Endometrial microvascular endothelial cells (primary cell): Measurements from ENCODE around the gene LAMTOR4. TPM values are rescaled to one million over a fixed set of nuclear protein-coding genes. Genes with fewer than 3 reads are reported as not detected.
"Not testable (repeated sequence)": the region's sequence is repeated elsewhere in the genome, so short reads cannot be mapped to it uniquely, and the experiment has no call there.

Source experiments
- in situ Hi-C: cut with HindIII; loops from 2 replicates; pipeline ENCODE4 v1.10.0; 2017; ENCODE audit warnings: low sequenced_read_pairs, low pct_unique_long_range_greater_than_20kb; ENCODE audit errors: inconsistent ontology term
- total RNA-seq: library from RNA; depleted of rRNA; stranded (reverse); fragments of >200 nt; gene quantifications from one replicate; pipeline ENCODE4 v1.2.3, GENCODE V29; 2015; ENCODE audit errors: inconsistent ontology term

LAMTOR4 gene
- total RNA-seq, 1 donor from 2014 or later = 170 TPM

DNA sequence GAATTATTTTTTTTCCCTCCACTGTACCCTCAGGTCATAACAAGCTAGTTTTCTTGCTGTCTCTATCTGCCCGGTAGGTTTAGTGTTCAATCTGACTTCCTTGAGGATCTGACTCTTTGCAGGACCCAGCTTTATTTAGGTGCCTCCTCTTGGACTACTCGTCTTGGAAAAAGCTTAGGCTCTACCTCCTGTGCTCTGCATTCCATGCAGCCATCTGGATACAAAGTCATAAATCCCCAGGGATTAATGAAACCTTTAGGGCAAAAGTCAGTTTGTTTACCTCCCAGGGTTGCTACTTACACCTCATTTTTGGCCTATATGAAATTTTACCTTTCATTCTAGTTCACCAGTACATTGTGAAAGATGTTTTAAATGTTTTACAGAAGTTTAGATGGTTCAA is 37.0 kb downstream of the LAMTOR4 start:
- in situ Hi-C loops = no loop called here

DNA sequence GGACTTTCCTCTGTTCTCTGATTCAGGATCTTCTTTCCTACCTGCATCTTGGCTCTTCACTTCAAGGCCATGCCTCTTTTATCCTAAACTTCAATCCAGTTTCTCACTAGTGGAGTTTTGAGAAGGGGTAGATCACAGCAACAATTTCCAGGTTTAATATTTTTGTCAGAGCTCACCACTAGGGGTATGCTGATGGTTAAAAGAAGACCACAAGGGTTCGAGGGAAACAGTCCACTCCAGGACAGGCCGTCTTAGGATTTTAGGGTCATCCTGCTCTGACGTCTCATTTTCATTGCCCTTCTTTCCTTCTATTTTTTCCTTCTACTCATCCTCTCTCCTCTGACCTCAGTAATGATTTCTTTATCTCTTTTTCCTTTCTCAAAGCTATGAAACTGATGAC is 40.3 kb downstream of the LAMTOR4 start:
- in situ Hi-C loops = no loop called here

DNA sequence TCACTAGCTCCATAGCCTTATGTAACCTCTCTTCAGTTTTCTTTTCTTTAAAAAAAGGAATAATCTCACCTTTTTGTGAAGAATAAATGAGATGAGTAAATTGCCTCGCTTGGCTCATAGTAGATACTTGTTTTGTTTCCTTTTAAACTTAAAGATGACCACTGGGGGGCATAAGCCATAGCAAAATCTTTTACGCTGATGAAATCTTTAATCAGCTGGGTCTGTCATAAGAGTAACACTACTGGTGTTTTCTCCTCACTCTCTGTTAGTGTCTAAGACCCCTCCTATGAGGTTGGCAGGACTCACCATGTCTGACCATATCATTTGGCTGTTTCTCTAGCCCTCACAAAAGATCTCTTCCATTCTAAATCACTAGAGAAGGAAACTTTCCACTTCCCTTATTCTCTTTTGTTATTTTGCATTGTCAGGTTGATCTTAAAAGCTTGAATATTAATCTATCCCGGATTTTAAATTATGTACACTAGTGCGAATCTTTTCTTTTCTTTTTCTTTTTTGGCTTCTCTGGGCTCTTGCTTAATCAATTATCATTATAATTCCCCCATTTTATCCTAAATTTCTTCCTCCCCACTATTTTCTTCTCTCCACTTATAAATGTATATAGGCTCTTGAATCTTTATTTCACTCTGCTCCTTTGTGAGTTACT is 41.5 kb downstream of the LAMTOR4 start:
- in situ Hi-C loops = no loop called here

DNA sequence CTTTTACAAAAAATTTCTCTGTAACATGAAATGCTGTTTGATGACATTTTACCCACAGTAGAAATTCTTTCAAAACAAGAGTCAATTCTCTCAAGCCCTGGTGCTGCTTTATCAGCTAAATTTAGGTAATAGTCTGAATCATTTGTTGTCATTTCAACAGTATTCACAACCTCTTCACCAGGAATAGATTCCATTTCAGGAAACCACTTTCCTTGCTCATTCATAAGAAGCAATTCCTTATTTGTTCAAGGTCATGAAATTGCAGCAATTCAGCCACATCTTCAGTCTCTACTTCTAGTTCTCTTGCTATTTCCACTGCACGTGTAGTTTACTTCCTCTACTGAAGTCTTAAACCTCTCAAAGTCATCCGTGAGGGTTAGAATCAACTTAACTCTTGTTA is 43.1 kb downstream of the LAMTOR4 start:
- in situ Hi-C loops = no loop called here

DNA sequence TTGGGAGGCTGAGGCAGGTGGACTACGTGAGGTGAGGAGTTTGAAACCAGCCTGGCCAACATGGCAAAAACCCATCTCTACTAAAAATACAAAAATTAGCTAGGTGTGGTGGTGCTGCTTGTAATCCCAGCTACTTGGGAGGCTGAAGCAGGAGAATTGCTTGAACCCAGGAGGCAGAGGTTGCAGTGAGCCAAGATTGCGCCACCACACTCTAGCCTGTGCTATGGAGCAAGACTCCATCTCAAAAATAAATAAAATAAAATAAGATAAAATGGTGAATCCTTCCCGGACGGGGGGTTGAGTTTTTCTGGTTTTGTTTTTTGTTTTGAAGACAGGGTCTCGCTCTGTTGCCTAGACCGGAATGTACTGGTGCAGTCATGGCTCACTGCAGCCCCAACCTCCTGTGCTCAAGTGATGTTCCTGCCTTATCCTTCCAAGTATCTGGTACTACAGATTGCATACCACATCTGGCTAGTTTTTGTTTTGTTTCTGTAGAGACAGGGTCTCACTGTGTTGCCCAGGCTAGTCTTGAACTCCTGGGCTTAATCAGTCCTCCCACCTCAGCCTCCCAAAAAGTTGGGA is 43.7 kb downstream of the LAMTOR4 start:
- in situ Hi-C loops = not testable (repeated sequence)

DNA sequence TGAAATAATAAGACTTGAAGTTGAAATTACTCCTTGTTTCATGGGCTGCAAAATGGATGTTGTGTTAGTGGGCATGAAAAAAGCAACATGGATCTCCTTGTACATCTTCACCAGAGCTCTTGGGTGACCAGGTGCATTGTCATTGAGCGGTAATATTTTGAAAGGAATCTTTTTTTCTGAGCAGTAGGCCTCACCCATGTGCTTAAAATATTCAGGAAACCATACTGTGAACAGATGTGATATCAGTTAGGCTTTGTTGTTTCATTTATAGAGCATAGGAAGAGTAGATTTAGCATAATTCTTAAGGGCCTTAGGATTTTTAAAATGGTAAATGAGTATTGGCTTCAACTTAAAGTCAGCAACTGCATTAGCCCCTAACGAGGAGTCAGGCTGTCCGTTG is 44.3 kb downstream of the LAMTOR4 start:
- in situ Hi-C loops = no loop called here

DNA sequence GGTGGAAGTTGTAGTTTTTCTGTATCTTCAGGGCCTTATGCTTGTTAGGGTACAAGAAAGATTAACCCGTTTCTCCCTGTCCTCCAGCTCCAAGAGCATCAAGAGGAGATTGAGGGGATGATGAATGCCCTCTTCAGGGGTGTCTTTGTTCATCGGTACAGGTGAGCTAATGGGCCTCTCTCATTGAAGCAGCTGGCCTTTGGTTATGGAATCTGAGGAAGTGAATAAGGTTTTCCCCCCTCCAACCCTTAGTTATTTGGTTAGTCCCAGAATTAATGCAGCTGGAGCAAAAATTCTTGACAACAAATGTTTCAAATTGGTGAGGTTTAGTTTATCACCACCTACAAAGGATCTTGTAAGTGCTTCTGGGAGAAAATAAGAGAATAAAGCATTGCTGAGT is 46.5 kb downstream of the LAMTOR4 start:
- in situ Hi-C loops = no loop called here

DNA sequence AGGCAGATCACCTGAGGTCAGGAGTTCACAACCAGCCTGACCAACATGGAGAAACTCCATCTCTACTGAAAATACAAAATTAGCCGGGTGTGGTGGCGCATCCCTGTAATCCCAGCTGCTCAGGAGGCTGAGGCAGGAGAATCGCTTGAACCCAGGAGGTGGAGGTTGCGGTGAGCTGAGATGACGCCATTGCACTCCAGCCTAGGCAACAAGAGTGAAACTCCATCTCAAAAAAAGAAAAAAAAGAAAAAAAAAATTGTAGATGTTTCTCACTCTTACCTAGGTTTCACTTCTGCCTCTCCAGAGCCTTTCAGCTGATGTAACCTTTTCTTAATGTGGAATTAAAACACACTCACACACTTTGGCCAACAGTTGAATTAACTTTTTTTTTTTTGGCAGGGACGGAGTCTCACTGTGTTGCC is 47.2 kb downstream of the LAMTOR4 start:
- in situ Hi-C loops = not testable (repeated sequence)

DNA sequence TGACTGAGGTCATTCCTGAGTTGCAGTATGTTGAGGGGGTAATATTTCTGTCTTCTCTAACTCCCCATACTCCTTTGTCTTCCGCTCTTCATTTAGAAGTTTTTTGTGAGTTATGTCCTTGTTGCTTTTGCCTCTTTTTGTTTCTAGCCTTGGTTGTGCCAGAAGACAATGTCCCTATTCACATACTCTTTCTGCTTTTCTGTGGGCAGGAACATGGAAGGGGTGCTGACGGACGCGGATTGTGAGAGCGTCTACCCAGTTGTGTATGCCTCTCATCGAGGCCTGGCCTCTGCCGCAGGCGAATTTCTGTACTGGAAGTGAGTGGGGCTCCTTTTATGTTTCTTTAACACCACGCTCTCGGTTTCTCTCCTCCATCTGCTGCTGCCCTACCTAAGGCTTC is 49.5 kb downstream of the LAMTOR4 start:
- in situ Hi-C loops = no loop called here

DNA sequence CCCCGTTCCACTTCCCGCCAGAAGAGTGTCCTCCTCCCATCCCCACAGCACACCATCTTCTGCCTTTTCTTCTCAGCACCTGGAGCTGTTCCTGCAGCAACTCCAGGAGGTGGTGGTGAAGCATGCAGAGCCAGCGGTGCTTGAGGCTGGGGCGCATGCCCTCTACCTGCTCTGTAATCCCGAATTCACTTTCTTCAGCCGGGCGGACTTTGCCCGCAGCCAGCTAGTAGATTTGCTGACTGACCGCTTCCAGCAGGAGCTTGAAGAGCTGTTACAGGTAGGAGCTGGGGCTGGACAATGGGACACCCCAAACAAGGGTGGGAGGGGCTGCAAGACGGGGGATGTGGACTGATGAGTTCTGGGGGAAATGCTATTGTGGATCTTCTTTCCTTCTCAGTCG is 52.0 kb downstream of the LAMTOR4 start:
- in situ Hi-C loops = no loop called here

Other genes starting within 250 kb of the LAMTOR4 start
- gene TRIM4, start 229.4 kb upstream of the LAMTOR4 start, total RNA-seq = 25.3 TPM
- 2.0 TPM for gene GJC3, start 219.3 kb upstream of the LAMTOR4 start, total RNA-seq
- not detected for gene AZGP1, start 172.9 kb upstream of the LAMTOR4 start, total RNA-seq
- gene ZKSCAN1, start 133.3 kb upstream of the LAMTOR4 start, total RNA-seq = 13.8 TPM
- 6.0 TPM for gene ZSCAN21, start 99.1 kb upstream of the LAMTOR4 start, total RNA-seq
- gene ZNF3, start 67.2 kb upstream of the LAMTOR4 start, total RNA-seq = 14.9 TPM
- gene COPS6, start 59.9 kb upstream of the LAMTOR4 start, total RNA-seq = 158 TPM
- 168 TPM for gene MCM7, start 47.5 kb upstream of the LAMTOR4 start, total RNA-seq
- gene AP4M1, start 47.3 kb upstream of the LAMTOR4 start, total RNA-seq = 54.1 TPM
- gene TAF6, start 29.6 kb upstream of the LAMTOR4 start, total RNA-seq = 101 TPM
- gene CNPY4, start 29.3 kb upstream of the LAMTOR4 start, total RNA-seq = 28.3 TPM
- gene MBLAC1, start 22.0 kb upstream of the LAMTOR4 start, total RNA-seq = 5.1 TPM
- 8.5 TPM for gene TRAPPC14, start 9.8 kb downstream of the LAMTOR4 start, total RNA-seq
- 4.2 TPM for gene GAL3ST4, start 19.7 kb downstream of the LAMTOR4 start, total RNA-seq
- gene GPC2, start 28.5 kb downstream of the LAMTOR4 start, total RNA-seq = 0.09 TPM
- not detected for gene STAG3, start 29.0 kb downstream of the LAMTOR4 start, total RNA-seq
- gene PVRIG, start 71.0 kb downstream of the LAMTOR4 start, total RNA-seq = not detected
- not detected for gene SPDYE3, start 158.8 kb downstream of the LAMTOR4 start, total RNA-seq
- 20.9 TPM for gene PILRB, start 209.2 kb downstream of the LAMTOR4 start, total RNA-seq
- not detected for gene PILRA, start 224.6 kb downstream of the LAMTOR4 start, total RNA-seq